IPS DF 19.7 (cell line): ENCODE results near the gene STRIT1.
"Not testable (repeated sequence)": the region's sequence is repeated elsewhere in the genome, so short reads cannot be mapped to it uniquely, and the experiment has no call there.

Experiments used
- DNase-seq: peaks from one replicate; pipeline ENCODE4 v3.0.0-alpha.2; 2013; ENCODE audit warnings: low read depth, low spot score

STRIT1 gene

GRCh38 chr3:155270485-155271342 is 22.8 kb downstream of the STRIT1 start:
- DNase-seq, result no peak

DNA sequence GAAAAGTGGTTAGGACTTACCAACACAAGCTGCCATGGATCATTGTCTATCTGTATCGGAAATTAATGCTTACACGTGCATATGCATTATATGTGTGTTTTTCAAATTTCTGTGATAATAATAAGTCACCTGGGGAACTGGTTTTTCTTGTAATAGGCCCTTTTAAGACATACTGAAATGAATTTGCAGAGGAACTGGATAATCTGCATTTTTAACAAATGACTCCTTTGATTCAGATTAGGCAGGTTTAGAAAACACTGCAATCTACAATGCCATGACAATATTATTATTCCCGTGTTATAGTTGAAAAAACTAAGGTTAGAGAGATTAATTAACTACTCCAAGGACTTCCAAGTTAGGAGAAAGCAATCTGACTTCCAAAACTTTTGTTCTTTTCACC is 23.4 kb downstream of the STRIT1 start:
- no peak for DNase-seq

DNA sequence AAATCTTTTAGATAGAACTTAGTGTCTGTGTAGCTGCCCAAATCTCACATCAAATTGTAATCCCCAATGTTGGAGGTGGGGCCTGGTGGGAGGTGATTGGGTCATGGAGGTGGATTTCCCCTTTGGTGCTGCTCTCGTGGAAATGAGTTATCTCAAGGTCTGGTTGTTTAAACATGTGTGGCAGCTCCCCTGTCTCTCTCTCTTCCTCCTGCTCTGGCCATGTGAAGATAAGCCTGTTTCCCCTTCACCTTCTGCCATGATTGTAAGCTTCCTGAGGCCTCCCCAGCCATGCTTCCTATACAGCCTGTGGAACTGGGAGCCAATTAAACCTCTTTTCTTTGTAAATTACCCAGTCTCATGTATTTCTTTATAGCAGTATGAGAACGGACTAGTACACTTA is 30.6 kb downstream of the STRIT1 start:
- DNase-seq, result not testable (repeated sequence)

DNA sequence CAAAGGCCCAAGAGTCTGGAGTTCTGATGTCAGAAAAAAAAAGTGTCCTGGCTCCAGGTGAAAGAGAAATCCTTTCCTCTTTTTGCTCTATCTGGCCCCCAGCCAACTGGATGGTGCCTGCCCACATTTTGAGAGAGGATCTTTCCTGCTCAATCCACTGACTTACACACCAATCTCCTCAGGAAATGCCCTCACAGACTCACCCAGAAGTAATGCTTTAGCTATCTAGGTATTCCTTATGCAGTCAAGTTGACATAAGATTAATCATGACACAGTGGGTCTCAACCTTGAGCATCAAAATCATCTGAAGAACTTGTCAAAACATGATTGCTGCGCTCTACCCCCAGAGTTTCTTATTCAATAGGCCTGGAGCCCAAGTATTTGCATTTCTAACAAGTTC is 31.2 kb downstream of the STRIT1 start:
- DNase-seq, result no peak

DNA sequence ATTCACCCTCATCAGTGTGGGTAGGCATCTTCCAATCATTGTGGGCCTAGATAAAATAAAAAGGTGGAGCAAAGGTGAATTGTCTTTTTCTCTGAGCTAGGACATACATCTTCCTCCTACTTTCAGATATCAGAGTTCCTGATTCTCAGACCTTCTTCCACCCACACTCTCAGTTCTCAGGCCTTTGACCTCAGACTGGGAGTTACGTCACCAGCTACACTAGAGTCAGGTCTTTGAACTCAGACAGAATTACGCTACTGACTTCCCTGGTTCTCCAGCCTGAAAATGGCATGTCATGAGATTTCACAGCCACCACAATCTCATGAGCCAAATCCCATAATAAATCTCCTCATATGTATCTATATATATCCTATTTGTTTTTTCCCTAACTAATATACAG is 39.0 kb downstream of the STRIT1 start:
- no peak for DNase-seq

DNA sequence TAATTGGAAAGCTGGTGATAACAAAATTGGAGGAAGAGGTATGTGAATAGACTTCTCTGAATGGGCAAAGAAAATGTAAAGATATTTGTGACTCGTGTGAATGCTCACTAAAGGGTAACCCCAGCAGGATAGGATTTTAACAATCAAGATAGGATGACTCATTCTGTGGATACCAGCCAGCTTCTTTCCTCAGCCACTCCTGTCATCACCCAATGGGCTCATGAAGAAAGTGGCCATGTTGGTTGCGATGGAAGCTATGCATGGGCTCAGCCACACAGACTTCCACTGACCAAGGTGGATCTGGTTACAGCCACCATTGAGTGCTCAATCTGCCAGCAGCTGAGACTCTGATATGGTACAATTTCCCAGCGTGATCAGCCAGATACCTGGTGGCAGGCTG is 40.9 kb downstream of the STRIT1 start:
- DNase-seq, result no peak

- no peak for DNase-seq
Observed at GRCh38 chr3:155252021-155252420, 41.5 kb downstream of the STRIT1 start.

- no peak for DNase-seq
Observed at GRCh38 chr3:155248531-155249187, 44.8 kb downstream of the STRIT1 start.

- DNase-seq, result no peak
Observed at GRCh38 chr3:155244699-155245098, 48.8 kb downstream of the STRIT1 start.

DNA sequence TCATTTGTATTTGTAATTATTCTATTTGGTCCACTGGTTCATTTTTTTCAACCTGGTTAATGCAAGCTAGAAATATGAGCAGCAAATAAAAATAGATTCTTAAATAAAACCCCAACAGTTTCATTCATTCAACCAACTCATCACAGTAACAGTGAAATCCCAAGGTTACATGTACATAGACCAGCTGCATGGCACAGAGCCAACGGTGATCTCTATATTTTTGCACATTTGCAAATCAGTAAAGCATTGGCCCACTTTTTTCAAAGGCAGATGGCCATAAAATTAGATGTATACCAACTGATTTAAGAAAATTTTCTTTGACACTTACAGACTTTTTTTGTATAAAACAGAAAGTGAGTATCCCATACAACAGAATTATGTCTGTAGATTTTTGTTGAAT is 49.3 kb downstream of the STRIT1 start:
- no peak for DNase-seq

DNA sequence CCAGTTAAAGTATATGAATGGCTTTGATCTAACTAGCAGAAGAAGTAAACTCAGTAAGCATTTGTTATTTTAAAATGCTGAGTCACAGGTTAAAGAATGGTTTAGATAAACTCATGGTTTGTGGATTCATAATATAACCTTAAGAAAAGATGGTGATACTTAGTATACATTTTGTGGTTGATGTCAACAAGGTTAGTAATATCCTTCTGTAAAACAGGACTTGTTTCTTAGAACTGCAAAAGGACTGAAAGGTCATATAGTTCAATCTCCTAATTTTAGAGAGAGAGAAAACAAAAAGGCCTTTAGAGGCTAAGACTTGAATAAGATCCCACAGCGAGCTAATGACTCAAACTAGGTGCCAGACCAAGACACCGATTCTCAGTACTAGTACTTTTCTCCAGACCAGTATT is 50.0 kb downstream of the STRIT1 start:
- no peak for DNase-seq

GRCh38 chr3:155242342-155242741 is 51.1 kb downstream of the STRIT1 start:
- DNase-seq, result no peak

- no peak for DNase-seq
Observed at GRCh38 chr3:155241579-155241978, 51.9 kb downstream of the STRIT1 start.
